Smooth muscle cell of bladder (primary cell): Measurements from ENCODE around the gene TSPAN16. TPM values are rescaled to one million over a fixed set of nuclear protein-coding genes. Genes with fewer than 3 reads are reported as not detected.

ENCODE experiments used
- total RNA-seq: library from RNA; depleted of rRNA; stranded (reverse); fragments of >200 nt; gene quantifications from 2 replicates; pipeline ENCODE4 v1.2.3, GENCODE V29; 2014

TSPAN16 gene, protein sequence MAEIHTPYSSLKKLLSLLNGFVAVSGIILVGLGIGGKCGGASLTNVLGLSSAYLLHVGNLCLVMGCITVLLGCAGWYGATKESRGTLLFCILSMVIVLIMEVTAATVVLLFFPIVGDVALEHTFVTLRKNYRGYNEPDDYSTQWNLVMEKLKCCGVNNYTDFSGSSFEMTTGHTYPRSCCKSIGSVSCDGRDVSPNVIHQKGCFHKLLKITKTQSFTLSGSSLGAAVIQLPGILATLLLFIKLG
- total RNA-seq = not detected in 2 replicates

DNA sequence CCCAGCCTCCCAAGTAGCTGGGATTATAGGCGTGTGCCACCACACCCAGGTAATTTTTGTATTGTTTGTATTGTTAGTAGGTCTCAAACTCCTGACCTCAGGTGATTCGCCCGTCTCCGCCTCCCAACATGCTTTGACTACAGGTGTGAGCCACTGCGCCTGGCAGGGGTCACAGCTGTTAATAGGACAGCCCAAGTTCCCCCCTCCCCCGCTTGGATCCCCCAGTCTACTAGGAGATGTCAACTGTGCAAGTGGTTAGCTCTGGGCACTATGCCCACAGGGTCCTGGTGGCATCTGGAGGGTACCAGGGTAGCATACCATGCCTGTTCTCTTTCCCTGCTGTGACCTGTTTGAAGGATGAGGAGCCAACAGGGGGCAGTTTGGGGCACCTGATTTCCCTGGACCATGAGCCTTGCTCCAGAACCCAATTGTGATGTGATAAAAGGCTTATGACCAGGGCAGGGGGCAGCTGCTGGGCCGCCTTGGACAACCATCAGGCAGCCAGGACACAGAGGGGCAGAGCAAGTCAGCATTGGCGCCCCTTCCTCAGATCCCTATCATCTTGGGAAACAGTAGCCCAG is at the start of gene TSPAN16:
Gene TSPAN16, plus strand, starts transcription at position 496 of the 581 bp plus-strand sequence. CDS start 138 bp downstream, outside the sequence.

DNA sequence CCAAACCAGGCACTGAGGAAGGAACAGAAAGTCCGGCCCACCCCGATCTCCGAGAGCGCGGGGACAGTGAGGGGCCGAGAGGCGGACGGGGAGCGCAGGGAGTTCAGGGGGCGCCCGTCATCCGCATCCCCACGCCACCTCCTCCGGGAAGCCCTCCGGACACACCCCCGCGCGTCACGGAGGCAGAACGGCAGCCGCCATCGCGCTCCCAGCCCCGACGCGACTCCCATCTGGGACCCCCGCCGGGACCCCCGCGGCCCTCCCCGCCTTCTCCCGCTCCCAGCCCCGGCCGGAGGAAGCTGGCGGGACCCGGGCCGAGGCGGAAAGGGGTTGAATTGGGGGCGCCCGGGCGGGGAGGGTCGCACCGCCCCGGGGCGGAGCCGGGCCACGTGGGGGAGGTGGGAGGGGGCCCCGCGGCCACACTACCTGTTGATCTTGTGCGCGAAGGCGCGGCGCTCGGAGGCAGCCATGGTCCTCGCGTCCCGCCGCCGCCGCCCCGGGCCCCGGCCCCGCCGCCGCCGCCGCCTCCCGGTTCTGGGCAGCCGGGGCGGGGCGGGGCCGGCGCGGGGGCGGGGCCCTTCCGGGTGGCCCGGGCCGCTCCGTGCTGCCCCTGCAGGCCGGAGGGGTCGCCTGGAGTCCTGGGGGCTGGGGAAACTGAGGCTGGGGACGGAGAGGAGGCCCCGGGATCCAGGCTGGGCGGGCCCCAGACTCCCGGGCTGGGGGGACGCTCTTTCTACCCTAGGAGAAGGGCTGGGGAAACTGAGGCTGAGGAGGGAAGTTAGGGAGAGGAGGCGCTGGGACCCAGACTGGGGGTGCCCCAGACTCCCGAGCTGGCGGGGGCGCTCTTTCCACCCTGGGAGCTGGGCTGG is 33.8 kb upstream of the TSPAN16 start, which contains the start of gene DOCK6:
Gene DOCK6, minus strand, starts transcription at position 554 of the 869 bp plus-strand sequence. Its CDS starts 84 bp downstream, at position 470.

DNA sequence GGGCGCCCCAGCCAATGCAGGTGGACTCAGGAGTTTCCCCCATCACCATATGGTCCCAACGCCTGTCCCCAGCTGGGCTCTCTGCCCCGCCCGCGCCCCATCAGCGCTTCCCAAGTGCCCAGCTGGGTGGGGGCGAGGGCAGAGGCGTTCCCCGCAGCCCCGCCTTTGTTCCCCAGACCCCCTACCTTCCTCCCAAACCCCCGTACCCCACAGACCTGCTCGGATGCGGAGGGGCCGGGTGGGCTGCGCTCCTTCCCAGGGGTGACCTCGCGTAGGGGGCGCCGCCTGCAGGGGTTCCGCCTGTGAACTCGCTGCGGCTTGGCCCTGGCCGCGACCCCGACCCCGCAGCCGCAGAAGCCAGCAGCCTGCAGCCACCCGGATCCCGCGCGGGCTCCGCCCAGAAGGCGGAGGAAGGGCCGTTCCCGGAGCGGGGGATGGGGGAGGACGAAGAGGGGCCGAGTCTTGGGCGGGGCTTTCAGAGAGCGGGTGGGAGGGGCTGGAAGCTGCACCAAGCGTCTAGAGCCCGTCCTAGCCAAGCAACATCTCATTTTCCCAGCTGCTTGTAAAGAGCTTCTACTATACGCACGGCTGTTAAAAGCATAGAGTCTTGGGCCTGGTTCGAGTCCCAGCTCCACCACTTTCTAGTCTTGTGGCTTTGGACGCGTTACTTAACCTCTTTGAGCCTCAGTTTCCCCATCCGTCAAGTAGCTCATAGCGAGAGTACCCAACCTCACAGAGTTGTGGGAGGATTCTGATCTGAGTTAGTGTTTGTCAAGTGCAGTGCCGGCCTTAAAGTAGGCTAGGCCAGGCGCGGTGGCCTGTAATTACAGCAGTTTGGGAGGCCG is 43.5 kb downstream of the TSPAN16 start, which contains the start of gene RAB3D:
Gene RAB3D, minus strand, starts transcription at position 404 of the 845 bp plus-strand sequence. CDS start 2,258 bp downstream, outside the sequence.

DNA sequence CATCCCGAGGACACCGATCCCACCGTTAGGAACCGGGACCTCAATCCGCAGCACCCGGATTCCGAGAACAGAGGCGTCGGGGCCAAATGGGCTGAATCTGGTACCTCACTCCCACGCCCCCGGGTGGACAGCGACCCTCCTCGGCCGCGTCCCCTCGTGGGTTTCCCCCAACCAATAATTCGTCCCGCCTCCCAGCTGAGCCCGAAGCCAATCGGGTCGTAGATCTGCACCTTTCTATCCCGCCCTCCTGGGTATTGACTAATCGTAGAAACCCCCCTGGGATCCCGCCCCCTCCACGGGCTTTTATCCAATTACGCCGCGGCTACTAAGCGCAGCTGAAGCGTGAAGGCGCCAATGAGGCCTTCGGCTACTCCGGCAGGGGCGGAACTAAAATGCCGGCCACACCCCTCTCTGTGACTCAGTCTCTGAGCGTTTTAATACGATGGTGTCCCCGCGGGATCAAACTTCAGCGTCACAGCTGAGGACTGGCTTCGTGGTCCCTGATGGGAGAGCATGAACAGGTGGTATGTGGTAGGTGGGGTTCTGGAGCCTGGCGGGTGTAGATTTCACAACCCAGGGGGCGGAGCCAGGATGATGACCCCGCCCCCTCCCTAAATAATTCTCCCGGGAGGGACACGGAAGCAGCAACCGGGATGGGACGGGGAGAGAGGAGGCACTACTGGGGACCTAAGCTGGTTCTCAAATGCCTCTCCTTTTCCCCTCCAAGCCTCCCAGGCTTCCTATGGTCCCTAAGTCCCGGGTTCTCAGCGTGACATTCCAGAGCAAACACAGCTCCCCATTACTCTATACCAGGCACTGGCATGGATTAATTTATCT is 50.4 kb downstream of the TSPAN16 start, which contains the start of the genes CCDC159 and TMEM205:
Gene CCDC159, plus strand, starts transcription at position 416 of the 837 bp plus-strand sequence. Its CDS starts 88 bp downstream, at position 504.
Gene TMEM205, minus strand, starts transcription at position 165 of the 837 bp plus-strand sequence. CDS start 649 bp downstream, outside the sequence.

DNA sequence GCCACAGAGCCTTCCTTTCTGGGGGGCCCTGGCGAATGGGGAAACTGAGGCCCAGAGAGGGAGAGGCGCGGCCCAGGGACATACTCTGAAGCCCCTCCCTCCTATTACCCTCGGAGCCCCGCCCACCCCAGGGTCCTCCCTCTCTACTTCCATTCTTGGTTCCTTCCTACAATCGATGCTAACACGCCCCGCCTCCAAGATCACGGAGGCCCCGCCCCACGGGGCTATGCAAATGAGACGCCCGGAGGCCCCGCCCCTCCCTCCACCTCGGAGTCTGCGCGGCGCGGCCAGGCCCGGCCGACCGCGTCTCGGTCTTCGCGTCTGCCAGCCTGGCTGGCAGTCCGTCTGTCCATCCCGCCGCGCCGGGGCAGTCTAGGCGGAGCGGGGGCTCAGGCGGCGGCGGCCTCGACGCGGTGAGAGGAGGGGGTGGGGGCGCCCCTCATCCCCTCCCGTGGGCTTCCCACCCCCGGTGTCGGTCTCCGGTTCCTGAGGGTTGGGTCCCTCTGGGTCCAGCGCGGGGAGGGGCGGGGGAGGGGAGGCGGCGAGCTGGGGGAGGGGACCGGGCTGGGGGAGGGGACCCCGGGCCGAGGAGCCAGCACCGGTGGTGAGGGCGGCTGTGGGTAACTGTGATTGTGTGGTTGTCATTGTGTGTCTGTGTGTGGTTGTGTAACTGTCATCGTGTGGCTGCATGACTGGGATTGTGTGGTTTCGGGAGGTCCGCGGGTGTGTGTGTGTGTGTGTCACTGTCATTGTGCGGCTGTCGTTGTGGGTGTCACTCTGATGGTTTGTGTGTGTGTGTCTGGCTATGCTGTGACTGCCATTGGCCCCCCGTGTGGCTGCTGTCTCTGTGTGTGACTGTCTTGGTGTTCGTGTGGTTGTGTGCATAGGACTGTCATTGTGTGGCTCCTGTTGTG is 59.5 kb downstream of the TSPAN16 start, which contains the start of gene PLPPR2:
Gene PLPPR2, plus strand, starts transcription at position 273 of the 914 bp plus-strand sequence. CDS start 2,242 bp downstream, outside the sequence.

Other genes starting within 250 kb of the TSPAN16 start
- 241 and 268 TPM in 2 replicates for gene LDLR, start 206.7 kb upstream of the TSPAN16 start, total RNA-seq
- gene SPC24, start 140.4 kb upstream of the TSPAN16 start, total RNA-seq = 9.6 and 14.8 TPM in 2 replicates
- 137 and 277 TPM in 2 replicates for gene KANK2, start 98.6 kb upstream of the TSPAN16 start, total RNA-seq
- gene ANGPTL8, start 56.5 kb upstream of the TSPAN16 start, total RNA-seq = 0.18 TPM in 1 of 2 replicates, not detected in the other
- gene DOCK6, start 33.6 kb upstream of the TSPAN16 start, total RNA-seq = 5.0 and 7.0 TPM in 2 replicates
- 16.2 and 22.2 TPM in 2 replicates for gene RAB3D, start 43.5 kb downstream of the TSPAN16 start, total RNA-seq
- gene TMEM205, start 50.1 kb downstream of the TSPAN16 start, total RNA-seq = 92.3 and 93.8 TPM in 2 replicates
- 7.0 and 9.6 TPM in 2 replicates for gene CCDC159, start 50.4 kb downstream of the TSPAN16 start, total RNA-seq
- 10.0 and 13.0 TPM in 2 replicates for gene PLPPR2, start 59.3 kb downstream of the TSPAN16 start, total RNA-seq
- 0.37 and 0.43 TPM in 2 replicates for gene SWSAP1, start 78.5 kb downstream of the TSPAN16 start, total RNA-seq
- 3.8 and 6.0 TPM in 2 replicates for gene EPOR, start 88.2 kb downstream of the TSPAN16 start, total RNA-seq
- gene RGL3, start 123.2 kb downstream of the TSPAN16 start, total RNA-seq = 1.4 TPM in 2 replicates
- 0.18 and 0.28 TPM in 2 replicates for gene ODAD3, start 139.0 kb downstream of the TSPAN16 start, total RNA-seq
- 106 and 160 TPM in 2 replicates for gene PRKCSH, start 139.5 kb downstream of the TSPAN16 start, total RNA-seq
- not detected in 2 replicates for gene ELAVL3, start 184.9 kb downstream of the TSPAN16 start, total RNA-seq
- 4.0 and 6.4 TPM in 2 replicates for gene ZNF653, start 209.7 kb downstream of the TSPAN16 start, total RNA-seq
- gene ECSIT, start 233.0 kb downstream of the TSPAN16 start, total RNA-seq = 27.7 and 43.3 TPM in 2 replicates
- gene CNN1, start 242.7 kb downstream of the TSPAN16 start, total RNA-seq = 7.5 and 16.5 TPM in 2 replicates